ENCODE results near the gene RBMS1. TPM values are rescaled to one million over a fixed set of nuclear protein-coding genes. Genes with fewer than 3 reads are reported as not detected.

RBMS1 gene
- total RNA-seq, 2 experiments from 2014 or later, result 84.7 to 87.9 TPM

DNA sequence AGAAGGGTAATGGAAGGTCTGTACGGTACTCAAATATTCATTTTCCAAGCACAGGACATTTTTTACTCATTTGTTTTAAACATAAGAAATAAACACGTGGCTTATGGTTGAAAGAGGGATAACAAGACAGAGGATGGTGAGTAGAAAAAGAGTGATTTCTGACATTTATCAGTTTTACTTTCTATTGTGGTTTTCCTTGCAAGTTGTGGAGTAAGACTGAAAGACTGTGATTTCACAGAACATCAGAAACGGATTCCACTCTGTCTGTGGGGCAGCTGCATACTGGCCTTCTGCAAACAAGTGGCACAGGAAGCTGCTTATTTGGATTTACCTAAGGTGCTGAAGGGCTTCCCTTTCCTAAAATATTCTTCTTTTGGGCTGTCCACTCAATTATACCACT is 171.3 kb downstream of the RBMS1 start:
- Mint-ChIP-seq H3K36me3 (ENCODE audit: low read depth) (peaks cover 12% of the 10 kb centered on the region), H3K9me3 (ENCODE audit: insufficient read depth) (no peaks in the 10 kb centered on the region), H3K27me3 (ENCODE audit: low read depth) (no peaks in the 10 kb centered on the region), H3K27ac (no peak overlapping the region), H3K4me3 (no peak overlapping the region), H3K4me1 (ENCODE audit: low read depth) (peaks cover 44% of the 10 kb centered on the region)
- no peak for DNase-seq
- ChIA-PET POLR2A (no interaction called here), CTCF (interaction anchor here (0.7 to 3.6 kb wide), 7 partner anchors 8 to 741 kb away, joined by 3 to 22 read pairs (median 5); no protein-coding TSS in a partner anchor)
- ATAC-seq, result peak; percentile 42

- H3K27ac Mint-ChIP-seq, result no peak overlapping the region
- no peak for ATAC-seq
- H3K4me3 Mint-ChIP-seq, result no peak overlapping the region
- CTCF ChIA-PET, result interaction anchor here (1.2 to 1.8 kb wide), 4 partner anchors 69 to 743 kb away, joined by 3 to 6 read pairs (median 3); no protein-coding TSS in a partner anchor
- H3K27me3 Mint-ChIP-seq (ENCODE audit: low read depth), result no peaks in the 10 kb centered on the region
- no peak for DNase-seq
- POLR2A ChIA-PET, result no interaction called here
- peaks cover 43% of the 10 kb centered on the region for H3K4me1 Mint-ChIP-seq (ENCODE audit: low read depth)
- no peaks in the 10 kb centered on the region for H3K9me3 Mint-ChIP-seq (ENCODE audit: insufficient read depth)
- peaks cover 15% of the 10 kb centered on the region for H3K36me3 Mint-ChIP-seq (ENCODE audit: low read depth)
Measured at GRCh38 chr2:160321006-160321405, 172.6 kb downstream of the RBMS1 start.

DNA sequence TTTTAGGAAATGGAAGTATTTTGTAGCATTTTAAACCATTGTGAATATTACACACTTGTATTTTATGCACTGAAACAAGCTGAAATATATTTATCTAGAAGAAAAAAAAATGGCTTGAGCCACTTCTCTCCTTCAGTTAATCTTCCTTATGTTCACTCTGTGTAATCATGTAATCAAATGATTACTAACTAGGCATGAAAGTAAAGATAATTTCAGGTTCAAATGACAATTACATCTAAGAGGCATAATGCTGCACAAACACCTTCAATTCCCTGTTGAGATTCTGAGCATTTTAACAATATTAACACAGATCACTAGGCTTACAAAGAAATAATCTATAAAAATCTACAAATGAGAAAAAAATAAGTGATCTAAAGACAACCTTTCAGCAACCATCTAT is 173.9 kb downstream of the RBMS1 start:
- Mint-ChIP-seq H3K27me3 (ENCODE audit: low read depth) (no peaks in the 10 kb centered on the region), H3K36me3 (ENCODE audit: low read depth) (peaks cover 16% of the 10 kb centered on the region), H3K4me1 (ENCODE audit: low read depth) (peaks cover 32% of the 10 kb centered on the region), H3K9me3 (ENCODE audit: insufficient read depth) (no peaks in the 10 kb centered on the region), H3K4me3 (no peak overlapping the region), H3K27ac (no peak overlapping the region)
- ChIA-PET CTCF (interaction anchor here (0.6 to 1.2 kb wide), 3 partner anchors 11 to 675 kb away, joined by 3 read pairs; no protein-coding TSS in a partner anchor), POLR2A (no interaction called here)
- no peak for DNase-seq
- no peak for ATAC-seq

DNA sequence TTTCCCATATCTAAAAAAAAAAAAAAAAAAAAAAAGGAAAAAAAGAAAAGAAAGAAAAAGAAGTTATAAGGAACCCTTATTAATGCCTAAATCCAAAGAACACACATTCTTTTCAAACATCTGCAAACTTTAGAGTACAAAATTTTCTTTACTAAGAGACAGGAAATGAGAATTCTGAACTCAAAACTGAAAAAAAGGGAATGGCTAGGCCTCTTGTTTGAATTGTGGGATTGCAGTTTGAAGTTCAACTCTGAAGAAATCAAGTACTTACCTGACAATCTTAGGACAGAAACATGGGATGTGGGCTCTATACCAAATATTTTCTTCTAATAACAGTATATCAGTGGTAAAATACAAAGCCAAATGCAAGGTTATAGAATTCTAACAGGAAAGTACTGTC is 175.4 kb downstream of the RBMS1 start:
- H3K4me1 Mint-ChIP-seq (ENCODE audit: low read depth), result peaks cover 23% of the 10 kb centered on the region
- POLR2A ChIA-PET, result no interaction called here

DNA sequence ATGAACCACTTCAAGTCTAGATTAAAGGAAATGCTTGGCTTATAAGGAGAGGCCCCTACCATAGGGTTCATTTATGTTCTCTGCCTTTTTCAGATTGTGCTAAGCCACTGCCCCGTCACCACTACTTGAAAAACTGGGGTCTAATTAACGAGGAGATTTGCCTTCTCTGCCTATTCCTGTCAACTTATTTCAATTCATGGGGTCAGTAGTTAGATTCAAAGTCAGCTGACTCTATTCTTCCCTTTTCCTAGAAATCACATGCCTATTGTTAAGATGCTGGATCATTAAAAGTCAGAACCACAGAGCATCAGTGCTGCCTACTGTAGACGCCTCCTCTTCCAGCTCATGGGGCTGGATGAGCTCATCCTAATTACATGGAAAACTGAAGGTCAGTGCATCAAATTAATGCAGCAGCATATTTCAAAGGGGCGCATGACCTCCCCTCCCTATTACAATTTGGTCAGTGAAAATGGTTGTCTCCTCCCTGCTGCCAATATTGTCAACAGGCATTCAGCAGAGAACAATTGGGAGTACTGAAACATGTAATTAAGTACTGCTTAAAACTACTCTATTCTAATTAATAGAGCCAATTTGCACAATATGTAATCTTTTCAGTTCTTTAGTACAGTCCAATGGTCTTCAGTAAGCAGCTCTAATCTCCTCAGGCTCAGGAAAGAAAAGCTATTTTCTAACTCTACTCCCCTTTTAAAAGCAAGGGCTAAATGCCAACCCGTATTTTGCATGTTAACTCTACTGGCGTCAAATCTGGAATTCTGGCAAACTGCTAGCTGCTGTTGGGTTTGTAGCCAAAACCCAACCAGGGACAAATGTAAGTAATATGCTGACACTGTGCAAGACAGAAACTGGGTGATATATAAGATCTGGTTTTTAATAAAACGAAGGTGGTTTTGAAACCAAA is 176.2 kb downstream of the RBMS1 start:
- ATAC-seq (no peak), DNase-seq (no peak)
- POLR2A ChIA-PET, result no interaction called here
- Mint-ChIP-seq H3K4me3 (no peak overlapping the region), H3K9me3 (ENCODE audit: insufficient read depth) (no peaks in the 10 kb centered on the region), H3K27ac (no peak overlapping the region), H3K4me1 (ENCODE audit: low read depth) (peaks cover 18% of the 10 kb centered on the region), H3K36me3 (ENCODE audit: low read depth) (peaks cover 21% of the 10 kb centered on the region), H3K27me3 (ENCODE audit: low read depth) (no peaks in the 10 kb centered on the region)
- CTCF ChIA-PET, result interaction anchor here (0.6 to 1.2 kb wide), 3 partner anchors 11 to 747 kb away, joined by 3 read pairs; no protein-coding TSS in a partner anchor

More for the DNA sequence above, 175.4 kb downstream of the RBMS1 start:
- ATAC-seq (no peak), DNase-seq (no peak)
- Mint-ChIP-seq H3K27me3 (ENCODE audit: low read depth) (no peaks in the 10 kb centered on the region), H3K4me3 (no peak overlapping the region), H3K36me3 (ENCODE audit: low read depth) (peaks cover 17% of the 10 kb centered on the region), H3K9me3 (ENCODE audit: insufficient read depth) (no peaks in the 10 kb centered on the region), H3K27ac (no peak overlapping the region)
- CTCF ChIA-PET, result interaction anchor here (1.2 kb wide), 1 partner anchor 10 kb away, joined by 3 read pairs; no protein-coding TSS in a partner anchor

DNA sequence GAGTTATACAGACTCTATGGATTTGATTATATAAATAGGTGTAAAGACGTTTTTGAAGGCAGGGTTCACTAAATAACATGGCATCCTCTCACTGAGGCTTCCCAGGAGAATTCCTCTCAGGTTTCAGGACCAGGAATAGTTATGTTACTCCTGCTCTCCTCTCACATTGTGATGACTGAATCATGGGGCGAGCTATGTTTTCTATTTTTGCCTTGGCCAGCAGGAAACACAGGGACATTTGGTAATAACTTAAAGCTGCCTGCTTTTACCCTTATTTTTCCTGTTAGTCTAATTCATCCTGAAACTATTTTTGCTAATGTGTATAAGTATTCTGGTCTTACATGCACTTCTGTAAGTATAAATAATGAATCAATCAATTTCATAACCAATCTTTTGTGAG is 178.3 kb downstream of the RBMS1 start:
- ChIA-PET POLR2A (no interaction called here), CTCF (interaction anchor here (0.8 kb wide), 1 partner anchor 9 kb away, joined by 3 read pairs; no protein-coding TSS in a partner anchor)
- H3K27ac Mint-ChIP-seq, result no peak overlapping the region
- H3K36me3 Mint-ChIP-seq (ENCODE audit: low read depth), result peaks cover 32% of the 10 kb centered on the region
- DNase-seq (no peak), ATAC-seq (no peak)
- peaks cover 8% of the 10 kb centered on the region for H3K4me1 Mint-ChIP-seq (ENCODE audit: low read depth)
- H3K9me3 Mint-ChIP-seq (ENCODE audit: insufficient read depth), result no peaks in the 10 kb centered on the region
- no peak overlapping the region for H3K4me3 Mint-ChIP-seq
- H3K27me3 Mint-ChIP-seq (ENCODE audit: low read depth), result no peaks in the 10 kb centered on the region

DNA sequence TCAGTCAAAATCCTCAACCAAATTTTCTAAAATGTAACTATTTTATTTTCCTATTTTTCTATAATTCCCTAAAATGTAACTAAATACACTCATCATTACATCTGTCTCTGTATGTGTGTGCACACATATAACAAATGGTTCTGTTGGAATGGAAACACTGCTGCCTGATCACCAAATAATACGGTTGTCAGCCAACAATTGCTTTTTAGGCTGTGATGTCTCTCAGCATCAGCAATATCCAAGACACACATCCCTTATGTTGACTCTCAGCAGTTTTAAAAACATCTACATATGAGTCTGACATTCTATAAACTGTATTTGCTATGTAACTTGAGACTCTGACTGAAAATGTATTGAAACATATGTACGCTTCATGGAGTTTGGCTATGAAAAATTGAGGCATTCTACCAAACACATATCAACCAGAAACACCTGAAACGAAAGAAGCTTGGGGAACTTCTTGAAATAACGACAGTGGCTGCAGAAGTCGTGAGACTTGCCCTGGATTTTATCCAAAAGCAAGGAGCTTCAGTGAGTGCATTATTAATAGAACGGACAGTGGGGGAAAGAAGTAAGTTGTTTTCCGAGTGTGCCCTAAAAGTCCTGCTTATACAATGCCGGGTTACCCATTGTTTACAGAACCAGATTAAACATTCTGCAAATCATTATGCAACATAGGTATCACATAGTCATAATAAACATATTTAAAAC is 183.3 kb downstream of the RBMS1 start:
- Mint-ChIP-seq H3K36me3 (ENCODE audit: low read depth) (peaks cover 42% of the 10 kb centered on the region), H3K27me3 (ENCODE audit: low read depth) (no peaks in the 10 kb centered on the region), H3K4me1 (ENCODE audit: low read depth) (no peaks in the 10 kb centered on the region), H3K9me3 (ENCODE audit: insufficient read depth) (no peaks in the 10 kb centered on the region), H3K27ac (no peak overlapping the region), H3K4me3 (no peak overlapping the region)
- POLR2A ChIA-PET, result no interaction called here
- ATAC-seq, result no peak
- CTCF ChIA-PET, result interaction anchor here (0.6 kb wide), 1 partner anchor 27 kb away, joined by 3 read pairs; no protein-coding TSS in a partner anchor
- no peak for DNase-seq

GRCh38 chr2:160309585-160309984 is 184.0 kb downstream of the RBMS1 start:
- no peak overlapping the region for H3K27ac Mint-ChIP-seq
- no peak for DNase-seq
- no peak for ATAC-seq
- H3K27me3 Mint-ChIP-seq (ENCODE audit: low read depth), result no peaks in the 10 kb centered on the region
- H3K4me3 Mint-ChIP-seq, result no peak overlapping the region
- POLR2A ChIA-PET, result no interaction called here
- CTCF ChIA-PET, result no interaction called here
- H3K4me1 Mint-ChIP-seq (ENCODE audit: low read depth), result no peaks in the 10 kb centered on the region
- H3K36me3 Mint-ChIP-seq (ENCODE audit: low read depth), result peaks cover 42% of the 10 kb centered on the region
- H3K9me3 Mint-ChIP-seq (ENCODE audit: insufficient read depth), result no peaks in the 10 kb centered on the region

GRCh38 chr2:160308915-160309314 is 184.7 kb downstream of the RBMS1 start:
- Mint-ChIP-seq H3K27me3 (ENCODE audit: low read depth) (no peaks in the 10 kb centered on the region), H3K4me1 (ENCODE audit: low read depth) (peaks cover under 1% of the 10 kb centered on the region), H3K36me3 (ENCODE audit: low read depth) (peaks cover 44% of the 10 kb centered on the region), H3K4me3 (no peak overlapping the region), H3K9me3 (ENCODE audit: insufficient read depth) (no peaks in the 10 kb centered on the region), H3K27ac (no peak overlapping the region)
- POLR2A ChIA-PET, result no interaction called here
- no peak for ATAC-seq
- DNase-seq, result no peak
- CTCF ChIA-PET, result no interaction called here

GRCh38 chr2:160308476-160308875 is 185.1 kb downstream of the RBMS1 start:
- POLR2A ChIA-PET, result no interaction called here
- no peak for ATAC-seq
- H3K27ac Mint-ChIP-seq, result no peak overlapping the region
- H3K4me1 Mint-ChIP-seq (ENCODE audit: low read depth), result peaks cover 5% of the 10 kb centered on the region
- no peak overlapping the region for H3K4me3 Mint-ChIP-seq
- no peak for DNase-seq
- H3K9me3 Mint-ChIP-seq (ENCODE audit: insufficient read depth), result no peaks in the 10 kb centered on the region
- H3K27me3 Mint-ChIP-seq (ENCODE audit: low read depth), result no peaks in the 10 kb centered on the region
- H3K36me3 Mint-ChIP-seq (ENCODE audit: low read depth), result peaks cover 48% of the 10 kb centered on the region
- CTCF ChIA-PET, result no interaction called here

DNA sequence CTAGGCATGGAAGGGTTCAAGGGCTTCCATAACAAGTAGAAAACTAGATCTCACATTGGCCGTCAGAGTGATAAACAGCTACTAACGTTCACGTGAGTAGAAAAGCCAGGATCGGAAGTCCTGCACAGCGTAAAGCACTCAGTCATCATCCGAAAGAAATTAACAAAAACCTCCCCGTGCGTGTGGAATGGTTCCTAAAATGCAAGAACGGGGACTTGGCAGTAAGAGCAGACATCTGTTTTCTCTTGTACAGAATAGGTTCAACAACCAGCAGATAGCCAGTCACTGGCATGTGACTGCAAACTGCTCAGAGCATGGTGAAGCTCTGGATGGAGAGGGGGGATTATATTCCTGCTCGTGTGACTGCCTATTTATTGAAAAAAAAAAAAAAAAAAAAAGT is 186.6 kb downstream of the RBMS1 start:
- ChIA-PET CTCF (no interaction called here), POLR2A (no interaction called here)
- Mint-ChIP-seq H3K36me3 (ENCODE audit: low read depth) (peaks cover 49% of the 10 kb centered on the region), H3K9me3 (ENCODE audit: insufficient read depth) (no peaks in the 10 kb centered on the region), H3K4me3 (no peak overlapping the region), H3K27me3 (ENCODE audit: low read depth) (no peaks in the 10 kb centered on the region), H3K27ac (no peak overlapping the region), H3K4me1 (ENCODE audit: low read depth) (peaks cover 5% of the 10 kb centered on the region)
- no peak for ATAC-seq
- no peak for DNase-seq

All from activated CD8-positive, alpha-beta T cell treated with anti-CD3 and anti-CD28 coated beads, Interleukin-2, amount 10 ng/mL, durations not matched to agents 7 days and 5 days (primary cell).